ENCODE results near the gene ZNRF3.
"Not testable (repeated sequence)": the region's sequence is repeated elsewhere in the genome, so short reads cannot be mapped to it uniquely, and the experiment has no call there.

The ZNRF3 gene

GRCh38 chr22:29078869-29079207 lies 195.5 kb downstream of the ZNRF3 start:
- TF ChIP-seq, protein P1, sequence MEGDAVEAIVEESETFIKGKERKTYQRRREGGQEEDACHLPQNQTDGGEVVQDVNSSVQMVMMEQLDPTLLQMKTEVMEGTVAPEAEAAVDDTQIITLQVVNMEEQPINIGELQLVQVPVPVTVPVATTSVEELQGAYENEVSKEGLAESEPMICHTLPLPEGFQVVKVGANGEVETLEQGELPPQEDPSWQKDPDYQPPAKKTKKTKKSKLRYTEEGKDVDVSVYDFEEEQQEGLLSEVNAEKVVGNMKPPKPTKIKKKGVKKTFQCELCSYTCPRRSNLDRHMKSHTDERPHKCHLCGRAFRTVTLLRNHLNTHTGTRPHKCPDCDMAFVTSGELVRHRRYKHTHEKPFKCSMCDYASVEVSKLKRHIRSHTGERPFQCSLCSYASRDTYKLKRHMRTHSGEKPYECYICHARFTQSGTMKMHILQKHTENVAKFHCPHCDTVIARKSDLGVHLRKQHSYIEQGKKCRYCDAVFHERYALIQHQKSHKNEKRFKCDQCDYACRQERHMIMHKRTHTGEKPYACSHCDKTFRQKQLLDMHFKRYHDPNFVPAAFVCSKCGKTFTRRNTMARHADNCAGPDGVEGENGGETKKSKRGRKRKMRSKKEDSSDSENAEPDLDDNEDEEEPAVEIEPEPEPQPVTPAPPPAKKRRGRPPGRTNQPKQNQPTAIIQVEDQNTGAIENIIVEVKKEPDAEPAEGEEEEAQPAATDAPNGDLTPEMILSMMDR (IDR thresholded peaks at IDR 0.05; ENCODE audit: low read depth, low read length), result no peak
- H3K4me3 ChIP-seq (ENCODE audit: low read depth, low read length), result no peak overlapping the region

GRCh38 chr22:29079218-29079901 lies 196.0 kb downstream of the ZNRF3 start:
- TF ChIP-seq, protein P1 (IDR thresholded peaks at IDR 0.05; ENCODE audit: low read depth, low read length), result no peak
- no peak overlapping the region for H3K4me3 ChIP-seq (ENCODE audit: low read depth, low read length)

GRCh38 chr22:29080106-29080975 lies 197.0 kb downstream of the ZNRF3 start:
- TF ChIP-seq, protein P1 (IDR thresholded peaks at IDR 0.05; ENCODE audit: low read depth, low read length), result no peak
- no peak overlapping the region for H3K4me3 ChIP-seq (ENCODE audit: low read depth, low read length)

DNA sequence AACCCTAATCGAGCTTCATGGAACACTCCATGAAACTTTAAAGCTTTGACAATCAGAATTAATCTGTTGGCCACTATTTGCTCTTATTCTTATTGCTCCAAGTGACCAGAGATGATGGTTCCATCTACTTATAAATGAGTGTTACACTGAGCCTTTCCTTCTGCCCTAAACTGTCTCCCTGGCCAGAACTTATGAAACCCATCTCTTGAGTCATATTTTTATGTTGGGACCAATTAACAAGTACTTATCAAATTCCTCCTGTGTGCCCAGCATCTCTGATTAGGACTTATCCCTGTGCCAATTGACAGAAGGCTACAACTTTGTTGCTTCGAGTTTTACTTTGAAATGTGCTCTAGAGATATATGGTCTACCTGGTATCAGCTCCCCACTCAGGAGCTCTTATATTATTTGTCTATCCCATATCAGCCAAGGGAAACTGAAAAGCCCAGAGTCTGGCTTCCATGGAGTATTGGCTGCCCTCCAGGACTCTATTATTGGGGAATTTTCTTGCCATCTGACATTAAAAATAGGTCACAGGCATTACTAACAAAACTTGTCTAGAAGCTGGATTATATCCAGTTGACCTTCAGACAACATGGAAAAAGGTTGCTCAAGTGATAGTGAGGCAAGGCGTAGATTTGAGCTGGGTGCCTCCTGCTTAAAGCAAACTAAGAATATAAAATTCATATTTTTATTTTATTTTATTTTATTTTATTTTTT lies 198.3 kb downstream of the ZNRF3 start:
- no peak overlapping the region for H3K4me3 ChIP-seq (ENCODE audit: low read depth, low read length)
- TF ChIP-seq, protein P1 (IDR thresholded peaks at IDR 0.05; ENCODE audit: low read depth, low read length), result no peak

DNA sequence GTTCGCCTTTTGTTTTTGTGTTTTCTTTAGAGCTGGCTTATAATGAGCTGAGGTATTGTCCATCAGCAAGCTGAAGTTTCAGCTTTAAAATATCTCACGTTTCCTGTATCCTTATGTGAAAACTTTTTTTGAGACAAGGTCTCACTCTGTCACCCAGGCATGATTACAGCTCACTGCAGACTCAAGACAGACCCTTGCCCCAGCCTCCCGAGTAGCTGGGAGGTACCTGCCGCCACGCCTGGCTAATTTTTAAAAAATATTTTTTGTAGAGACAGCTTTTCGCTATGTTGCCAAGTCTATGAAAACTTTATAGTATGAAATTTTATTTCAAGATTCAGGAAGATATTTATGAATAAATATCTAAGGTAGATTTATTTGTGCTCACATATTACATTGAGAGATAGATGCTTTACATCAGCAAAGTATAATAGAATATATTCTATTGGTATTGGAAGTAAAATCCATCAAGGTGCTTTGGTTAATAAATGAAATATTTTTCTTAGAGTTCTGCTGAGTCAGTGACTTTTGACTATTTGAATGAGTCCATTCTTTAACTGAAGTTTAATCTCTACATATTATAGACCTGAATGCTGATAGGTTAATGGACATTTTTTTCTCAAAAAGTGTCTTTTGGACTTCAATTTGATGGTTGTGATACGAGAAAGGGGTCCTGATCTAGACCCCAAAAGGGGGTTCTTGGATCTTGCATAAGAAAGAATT lies 199.6 kb downstream of the ZNRF3 start:
- no peak overlapping the region for H3K4me3 ChIP-seq (ENCODE audit: low read depth, low read length)
- TF ChIP-seq, protein P1 (IDR thresholded peaks at IDR 0.05; ENCODE audit: low read depth, low read length), result no peak

DNA sequence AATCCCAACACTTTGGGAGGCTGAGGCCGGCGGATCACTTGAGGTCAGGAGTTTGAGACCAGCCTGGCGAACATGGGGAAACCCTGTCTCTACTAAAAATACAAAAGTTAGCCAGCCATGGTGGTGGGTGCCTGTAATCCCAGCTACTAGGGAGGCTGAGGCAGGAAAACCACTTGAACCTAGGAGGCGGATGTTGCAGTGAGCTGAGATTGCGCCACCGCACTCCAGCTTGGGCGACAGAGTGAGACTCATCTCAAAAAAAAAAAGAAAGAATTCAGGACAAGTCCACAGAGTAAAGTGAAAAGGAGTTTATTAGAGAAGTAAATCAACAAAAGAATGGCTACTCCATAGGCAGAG lies 200.2 kb downstream of the ZNRF3 start:
- not testable (repeated sequence) for H3K4me3 ChIP-seq (ENCODE audit: low read depth, low read length)

DNA sequence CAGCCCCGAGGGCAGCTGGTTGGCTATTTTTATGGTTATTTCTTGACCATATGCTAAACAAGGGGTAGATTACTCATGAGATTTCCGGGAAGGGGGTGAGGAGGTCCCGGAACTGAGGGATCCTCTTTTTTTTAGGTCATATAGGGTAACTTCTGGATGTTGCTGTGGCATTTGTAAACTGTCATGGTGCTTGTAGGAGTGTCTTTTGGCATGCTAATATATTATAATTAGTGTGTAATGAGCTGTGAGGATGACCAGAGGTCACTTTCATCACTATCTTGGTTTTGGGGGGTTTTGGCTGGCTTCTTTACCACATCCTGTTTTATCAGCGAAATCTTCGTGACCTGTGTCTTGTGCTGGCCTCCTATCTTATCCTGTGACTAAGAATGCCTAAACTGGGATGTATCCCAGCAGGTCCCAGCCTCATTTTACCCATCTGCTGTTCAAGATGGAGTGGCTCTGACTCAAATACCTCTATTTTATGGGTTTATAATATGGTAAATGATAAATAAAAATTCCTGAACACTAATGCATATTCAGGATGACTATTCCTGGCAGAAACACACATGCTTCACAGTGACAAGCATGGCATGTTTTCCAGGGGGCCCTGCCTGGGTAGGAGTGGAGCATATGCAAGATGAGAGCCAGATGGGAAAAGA lies 200.7 kb downstream of the ZNRF3 start:
- TF ChIP-seq, protein P1 (IDR thresholded peaks at IDR 0.05; ENCODE audit: low read depth, low read length), result no peak

More for the DNA sequence above, 200.7 kb downstream of the ZNRF3 start:
- no peak overlapping the region for H3K4me3 ChIP-seq (ENCODE audit: low read depth, low read length)
